NOMO-1 (cell line): ENCODE data around the gene SLC25A36.
"Not testable (repeated sequence)": the region's sequence is repeated elsewhere in the genome, so short reads cannot be mapped to it uniquely, and the experiment has no call there.

ENCODE experiments used
- DNase-seq, 2 experiments: peaks; one replicate each; lab custom pipeline; 2025; ENCODE audit not compliant: unreplicated experiment in 2 of 2; lab: John Stamatoyannopoulos, UW

SLC25A36 gene

GRCh38 chr3:140931016-140931454, 10.6 kb upstream of the SLC25A36 start:
- DNase-seq: no peak

GRCh38 chr3:140931801-140932200, 9.8 kb upstream of the SLC25A36 start:
- no peak for DNase-seq

GRCh38 chr3:140933109-140933508, 8.5 kb upstream of the SLC25A36 start:
- no peak for DNase-seq

- DNase-seq: no peak
These were observed 8.1 kb upstream of the SLC25A36 start for GRCh38 chr3:140933552-140933951.

- not testable (repeated sequence) for DNase-seq
These were observed 2.3 kb upstream of the SLC25A36 start for GRCh38 chr3:140939305-140939704.

GRCh38 chr3:140941090-140941433, 574 bp upstream of the SLC25A36 start:
- no peak for DNase-seq

- DNase-seq: peak; percentile 47 to 70
These were observed 827 bp downstream of the SLC25A36 start for GRCh38 chr3:140942221-140943104.

- no peak for DNase-seq
These were observed 2.3 kb downstream of the SLC25A36 start for GRCh38 chr3:140943781-140944552.

GRCh38 chr3:140948460-140949249, 7.0 kb downstream of the SLC25A36 start:
- DNase-seq: no peak

- no peak for DNase-seq
These were observed 8.5 kb downstream of the SLC25A36 start for GRCh38 chr3:140950144-140950543.

- no peak for DNase-seq
These were observed 9.2 kb downstream of the SLC25A36 start for GRCh38 chr3:140950863-140951262.

GRCh38 chr3:140951750-140952149, 10.1 kb downstream of the SLC25A36 start:
- DNase-seq: not testable (repeated sequence)

- peak; percentile 69 to 95 for DNase-seq
These were observed 11.7 kb downstream of the SLC25A36 start for GRCh38 chr3:140953028-140953960.

GRCh38 chr3:140954576-140954975, 12.9 kb downstream of the SLC25A36 start:
- DNase-seq: no peak

GRCh38 chr3:140955645-140956044, 14.0 kb downstream of the SLC25A36 start:
- DNase-seq: no peak

- DNase-seq: no peak
These were observed 14.6 kb downstream of the SLC25A36 start for GRCh38 chr3:140956058-140956835.

GRCh38 chr3:140972833-140973232, 31.2 kb downstream of the SLC25A36 start:
- DNase-seq: peak in 1 of 2 experiments; percentile 40

GRCh38 chr3:140974900-140975299, 33.3 kb downstream of the SLC25A36 start:
- DNase-seq: no peak

GRCh38 chr3:140980663-140981062, 39.0 kb downstream of the SLC25A36 start:
- no peak for DNase-seq
